Gastrocnemius medialis (tissue), 4 donors: Measurements from ENCODE around the gene ELANE. TPM values are rescaled to one million over a fixed set of nuclear protein-coding genes. Genes with fewer than 3 reads are reported as not detected.
A peak's percentile ranks its signal among the peaks of the same experiment; 100 is the strongest.

Experiments used
- ATAC-seq, 2 donors: fragments of 150-250 bp; one replicate each; pipeline ENCODE4 v1.9.1; 2016
- DNase-seq, 2 donors: peaks; one replicate each; pipeline ENCODE4 v3.0.0-alpha.2; 2019
- H3K27ac ChIP-seq, 4 donors: fragments of 200-600 bp; sonication (generic); 1 replicate in 1 of 4; 2 replicates in 3 of 4; pipeline ENCODE4 v1.5.1; 2016 to 2018; ENCODE audit warnings: mild to moderate bottlenecking in 2 of 4, moderate library complexity in 1 of 4
- H3K27me3 ChIP-seq, 3 donors: fragments of 200-600 bp; sonication (generic) in 2 of 3; 1 replicate in 1 of 3; 2 replicates in 2 of 3; pipeline versions ENCODE4 v1.5.1 to v1.6.0; 2016 to 2019; ENCODE audit warnings: mild to moderate bottlenecking in 1 of 3, moderate library complexity in 1 of 3
- H3K36me3 ChIP-seq, 2 donors: fragments of 200-600 bp; sonication (generic) in 1 of 2; one replicate each; pipeline ENCODE4 v1.5.1; 2017 to 2018
- H3K4me1 ChIP-seq, 2 donors: fragments of 200-600 bp; sonication (generic) in 1 of 2; one replicate each; pipeline ENCODE4 v1.5.1; 2016 to 2017; ENCODE audit warnings: mild to moderate bottlenecking in 2 of 2
- H3K4me3 ChIP-seq, 4 donors: fragments of 200-600 bp; sonication (generic) in 3 of 4; 1 replicate in 1 of 4; 2 replicates in 3 of 4; pipeline ENCODE4 v1.5.1; 2016 to 2019; ENCODE audit warnings: mild to moderate bottlenecking in 2 of 4
- H3K9me3 ChIP-seq, 3 donors: fragments of 200-600 bp; sonication (generic) in 2 of 3; 1 replicate in 1 of 3; 2 replicates in 2 of 3; pipeline ENCODE4 v1.5.1; 2016 to 2019
- CTCF ChIP-seq, 5 experiments: fragments of 450-650 bp in 3 of 5; fragments of 200-600 bp in 2 of 5; sonication (generic) in 2 of 5; IDR thresholded peaks in 4 of 5; conservative IDR thresholded peaks in 1 of 5; 1 replicate in 4 of 5; 2 replicates in 1 of 5; pipeline ENCODE4 v1.5.1; 2016 to 2019; ENCODE audit warnings: antibody characterized with exemption in 5 of 5, mild to moderate bottlenecking in 3 of 5, moderate library complexity in 3 of 5
- POLR2A ChIP-seq, 2 donors: fragments of 450-650 bp; IDR thresholded peaks; one replicate each; pipeline ENCODE4 v1.6.1; 2017; ENCODE audit warnings: antibody characterized with exemption in 2 of 2, mild to moderate bottlenecking in 2 of 2, moderate library complexity in 2 of 2
- in situ Hi-C, 4 donors: fragments of 200-750 bp; cut with MboI; loops; one replicate each; pipeline versions ENCODE4 v1.15.0 to v1.8.0; 2017; ENCODE audit warnings: low sequenced_read_pairs in 4 of 4
- intact Hi-C: fragments of 100-400 bp; cut with DNase I; formaldehyde crosslinking; loops from one replicate; pipeline ENCODE4 v1.15.1; 2023; ENCODE audit warnings: low total_unique reads
- total RNA-seq, 4 donors: library from RNA; depleted of rRNA; stranded (reverse); fragments of >200 nt; gene quantifications; one replicate each; pipeline versions ENCODE4 v1.1.0 to v1.2.3, GENCODE V29; 2016

Gene ELANE
- total RNA-seq, 4 donors from 2014 or later: 0.46 to 0.84 TPM; not detected in 2

GRCh38 chr19:843180-843835 lies 8.8 kb upstream of the ELANE start:
- no peaks in the 10 kb centered on the region for H3K36me3 ChIP-seq
- ATAC-seq (no peak), DNase-seq (no peak)
- in situ Hi-C loops (no loop called here), intact Hi-C loops (no loop called here)
- H3K27me3 ChIP-seq: peaks cover 70 to 76% (median 70%) of the 10 kb centered on the region in 3 donors
- H3K27ac ChIP-seq: no peak overlapping the region
- no peak for TF ChIP-seq CTCF (IDR thresholded peaks at IDR 0.05 in 4 of 5, conservative IDR thresholded peaks at IDR 0.05 in 1 of 5)
- no peak for TF ChIP-seq POLR2A (IDR thresholded peaks at IDR 0.05)
- H3K4me1 ChIP-seq: peaks cover 0 to 8% of the 10 kb centered on the region in 2 donors
- no peaks in the 10 kb centered on the region for H3K9me3 ChIP-seq
- peak overlapping the region in 1 of 4 donors; percentile 13 for H3K4me3 ChIP-seq

GRCh38 chr19:843836-844545 lies 8.1 kb upstream of the ELANE start:
- no peak for TF ChIP-seq CTCF (IDR thresholded peaks at IDR 0.05 in 4 of 5, conservative IDR thresholded peaks at IDR 0.05 in 1 of 5)
- TF ChIP-seq POLR2A (IDR thresholded peaks at IDR 0.05): no peak
- peaks cover 0 to 8% of the 10 kb centered on the region in 2 donors for H3K4me1 ChIP-seq
- H3K27me3 ChIP-seq: peaks cover 67 to 76% (median 75%) of the 10 kb centered on the region in 3 donors
- in situ Hi-C loops: no loop called here
- no peaks in the 10 kb centered on the region for H3K9me3 ChIP-seq
- ATAC-seq (no peak), DNase-seq (no peak)
- intact Hi-C loops: no loop called here
- peak overlapping the region in 1 of 4 donors; percentile 13 for H3K4me3 ChIP-seq
- H3K36me3 ChIP-seq: no peaks in the 10 kb centered on the region
- no peak overlapping the region for H3K27ac ChIP-seq

GRCh38 chr19:844546-844971 lies 7.5 kb upstream of the ELANE start:
- intact Hi-C loops (no loop called here), in situ Hi-C loops (no loop called here)
- peaks cover 66 to 78% (median 71%) of the 10 kb centered on the region in 3 donors for H3K27me3 ChIP-seq
- DNase-seq (no peak), ATAC-seq (no peak)
- no peaks in the 10 kb centered on the region for H3K9me3 ChIP-seq
- H3K27ac ChIP-seq: no peak overlapping the region
- TF ChIP-seq POLR2A (IDR thresholded peaks at IDR 0.05) (no peak), CTCF (IDR thresholded peaks at IDR 0.05 in 4 of 5, conservative IDR thresholded peaks at IDR 0.05 in 1 of 5) (no peak)
- H3K4me1 ChIP-seq: peaks cover 0 to 8% of the 10 kb centered on the region in 2 donors
- H3K36me3 ChIP-seq: no peaks in the 10 kb centered on the region
- H3K4me3 ChIP-seq: no peak overlapping the region

GRCh38 chr19:845707-846521 lies 6.2 kb upstream of the ELANE start:
- intact Hi-C loops: no loop called here

More at GRCh38 chr19:845707-846521, 6.2 kb upstream of the ELANE start:
- Histone ChIP-seq H3K36me3 (no peaks in the 10 kb centered on the region), H3K9me3 (no peaks in the 10 kb centered on the region), H3K4me1 (peaks cover 0 to 12% of the 10 kb centered on the region in 2 donors), H3K27ac (no peak overlapping the region), H3K4me3 (no peak overlapping the region), H3K27me3 (peaks cover 62 to 68% (median 64%) of the 10 kb centered on the region in 3 donors)
- TF ChIP-seq CTCF (IDR thresholded peaks at IDR 0.05 in 4 of 5, conservative IDR thresholded peaks at IDR 0.05 in 1 of 5): no peak
- TF ChIP-seq POLR2A (IDR thresholded peaks at IDR 0.05): no peak
- in situ Hi-C loops: no loop called here
- DNase-seq: no peak
- no peak for ATAC-seq
